ENCODE data around the gene SIGLEC1. TPM values are rescaled to one million over a fixed set of nuclear protein-coding genes. Genes with fewer than 3 reads are reported as not detected.

The SIGLEC1 gene
- total RNA-seq, 6 experiments from 2014 or later: not detected

DNA sequence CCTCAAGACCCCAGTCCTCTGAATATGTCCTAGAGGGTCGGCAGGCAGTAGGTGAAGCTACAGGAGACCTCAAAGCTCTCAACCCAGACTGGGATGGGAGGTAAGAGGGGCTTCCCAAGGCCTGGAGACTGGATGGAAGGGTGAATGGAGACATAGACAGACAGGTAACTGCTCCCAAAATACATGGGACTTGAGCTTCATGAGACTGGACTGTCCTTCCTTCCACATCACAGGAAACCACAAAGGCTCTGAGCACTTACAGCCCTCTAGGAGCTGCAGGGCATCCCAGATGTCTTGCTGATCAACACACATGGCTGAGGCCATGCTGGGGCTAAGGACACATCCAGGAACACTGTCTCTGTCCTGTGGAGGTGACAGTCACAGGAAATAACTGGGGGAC lies 31.6 kb upstream of the SIGLEC1 start:
- H3K9me3 Mint-ChIP-seq: no peaks in the 10 kb centered on the region
- TF ChIP-seq, protein P1, sequence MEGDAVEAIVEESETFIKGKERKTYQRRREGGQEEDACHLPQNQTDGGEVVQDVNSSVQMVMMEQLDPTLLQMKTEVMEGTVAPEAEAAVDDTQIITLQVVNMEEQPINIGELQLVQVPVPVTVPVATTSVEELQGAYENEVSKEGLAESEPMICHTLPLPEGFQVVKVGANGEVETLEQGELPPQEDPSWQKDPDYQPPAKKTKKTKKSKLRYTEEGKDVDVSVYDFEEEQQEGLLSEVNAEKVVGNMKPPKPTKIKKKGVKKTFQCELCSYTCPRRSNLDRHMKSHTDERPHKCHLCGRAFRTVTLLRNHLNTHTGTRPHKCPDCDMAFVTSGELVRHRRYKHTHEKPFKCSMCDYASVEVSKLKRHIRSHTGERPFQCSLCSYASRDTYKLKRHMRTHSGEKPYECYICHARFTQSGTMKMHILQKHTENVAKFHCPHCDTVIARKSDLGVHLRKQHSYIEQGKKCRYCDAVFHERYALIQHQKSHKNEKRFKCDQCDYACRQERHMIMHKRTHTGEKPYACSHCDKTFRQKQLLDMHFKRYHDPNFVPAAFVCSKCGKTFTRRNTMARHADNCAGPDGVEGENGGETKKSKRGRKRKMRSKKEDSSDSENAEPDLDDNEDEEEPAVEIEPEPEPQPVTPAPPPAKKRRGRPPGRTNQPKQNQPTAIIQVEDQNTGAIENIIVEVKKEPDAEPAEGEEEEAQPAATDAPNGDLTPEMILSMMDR (IDR thresholded peaks at IDR 0.05): no peak
- no peak overlapping the region for H3K4me3 Mint-ChIP-seq
- no peak overlapping the region for H3K27ac Mint-ChIP-seq
- no peaks in the 10 kb centered on the region for H3K4me1 Mint-ChIP-seq (ENCODE audit: low read depth)
- DNase-seq: no peak
- H3K27me3 Mint-ChIP-seq (ENCODE audit: insufficient read depth): peaks cover 6% of the 10 kb centered on the region
- H3K36me3 Mint-ChIP-seq (ENCODE audit: low read depth): no peaks in the 10 kb centered on the region

DNA sequence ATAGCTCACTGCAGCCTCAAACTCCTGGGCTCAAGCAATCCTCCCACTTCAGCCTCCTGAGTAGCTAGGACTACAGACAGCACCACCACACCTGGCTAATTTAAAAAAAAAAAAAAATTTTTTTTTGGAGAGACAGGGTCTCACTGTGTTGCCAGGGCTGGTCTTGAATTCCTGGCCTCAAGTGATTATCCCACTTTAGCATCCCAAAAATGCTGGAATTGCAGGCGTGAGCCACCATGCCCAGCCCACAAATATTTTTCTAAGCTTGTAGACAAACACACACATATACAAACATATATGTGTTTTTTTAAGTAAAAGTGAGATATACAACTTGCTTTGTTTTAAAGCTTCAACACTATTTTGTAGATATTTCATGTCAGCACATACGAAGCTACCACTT lies 30.9 kb upstream of the SIGLEC1 start:
- TF ChIP-seq, protein P1 (IDR thresholded peaks at IDR 0.05): no peak
- H3K9me3 Mint-ChIP-seq: no peaks in the 10 kb centered on the region
- no peak overlapping the region for H3K4me3 Mint-ChIP-seq
- no peaks in the 10 kb centered on the region for H3K36me3 Mint-ChIP-seq (ENCODE audit: low read depth)
- no peak overlapping the region for H3K27ac Mint-ChIP-seq
- no peak for DNase-seq
- H3K27me3 Mint-ChIP-seq (ENCODE audit: insufficient read depth): peaks cover 6% of the 10 kb centered on the region
- H3K4me1 Mint-ChIP-seq (ENCODE audit: low read depth): no peaks in the 10 kb centered on the region

DNA sequence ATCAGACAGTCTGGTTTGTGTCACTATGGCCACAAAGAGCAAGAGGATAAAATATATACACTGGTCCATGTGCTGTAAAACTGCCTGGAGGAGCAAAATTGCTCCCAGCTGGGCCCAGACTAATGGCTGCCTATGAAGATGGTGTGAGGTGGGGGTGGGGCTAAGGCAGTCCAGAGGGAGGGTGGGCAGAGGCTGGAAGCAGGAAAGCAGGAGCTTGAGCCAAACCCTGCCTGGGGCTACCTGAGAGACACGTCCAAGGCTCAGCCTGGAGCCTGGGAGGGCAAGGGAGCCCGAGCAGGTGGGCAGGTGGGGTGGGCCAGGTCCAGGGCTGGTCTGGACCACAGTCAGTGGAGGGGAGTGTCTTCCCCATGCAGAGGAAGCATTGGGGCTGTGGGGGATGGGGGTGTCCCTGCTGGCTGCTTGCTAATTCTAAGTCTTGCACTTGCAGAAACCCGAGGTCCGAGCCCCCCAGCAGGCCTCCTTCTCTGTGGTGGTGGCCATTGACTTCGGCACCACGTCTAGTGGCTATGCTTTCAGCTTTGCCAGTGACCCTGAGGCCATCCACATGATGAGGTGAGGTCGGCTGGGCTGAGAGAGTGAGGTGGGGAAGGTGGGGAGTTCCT lies 29.5 kb upstream of the SIGLEC1 start:
- no peak overlapping the region for H3K4me3 Mint-ChIP-seq
- H3K9me3 Mint-ChIP-seq: no peaks in the 10 kb centered on the region
- no peak for DNase-seq
- no peaks in the 10 kb centered on the region for H3K36me3 Mint-ChIP-seq (ENCODE audit: low read depth)
- peaks cover 4% of the 10 kb centered on the region; the same call in 1 of the 2 replicates for H3K27me3 Mint-ChIP-seq (ENCODE audit: insufficient read depth)
- TF ChIP-seq, protein P1 (IDR thresholded peaks at IDR 0.05): no peak
- H3K27ac Mint-ChIP-seq: no peak overlapping the region
- no peaks in the 10 kb centered on the region for H3K4me1 Mint-ChIP-seq (ENCODE audit: low read depth)

DNA sequence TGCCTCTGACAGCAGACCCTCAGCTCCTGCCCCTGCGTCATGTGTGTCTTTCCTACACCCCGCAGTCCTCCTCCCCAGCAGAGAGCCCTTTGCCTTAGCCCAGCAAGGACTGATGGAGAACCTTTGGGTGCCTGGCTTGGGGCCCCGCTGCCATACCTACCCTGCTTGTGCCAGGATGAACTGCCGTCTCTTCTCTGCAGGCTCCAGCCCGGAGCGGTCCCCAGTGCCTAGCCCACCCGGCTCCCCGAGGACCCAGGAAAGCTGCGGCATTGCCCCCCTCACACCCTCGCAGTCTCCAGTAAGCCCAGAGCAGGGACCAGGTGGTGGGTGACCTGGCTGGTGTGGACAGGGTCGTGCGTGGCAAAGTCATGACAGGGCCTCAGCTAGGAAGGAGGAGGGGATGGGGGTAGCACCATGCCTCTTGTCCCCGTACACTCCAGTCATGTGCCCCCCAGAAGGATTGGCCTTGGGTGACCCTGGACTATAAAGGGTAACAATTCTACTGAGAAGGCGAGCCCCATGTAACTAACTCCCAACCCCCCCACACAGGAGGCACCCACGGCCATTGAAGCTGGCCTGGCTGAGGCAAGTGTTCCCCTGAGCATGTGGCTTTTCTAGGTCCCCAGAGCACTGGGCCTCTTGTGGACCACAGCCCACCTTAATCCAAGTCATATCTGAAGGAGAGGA lies 28.4 kb upstream of the SIGLEC1 start:
- Mint-ChIP-seq H3K36me3 (ENCODE audit: low read depth) (no peaks in the 10 kb centered on the region), H3K27ac (no peak overlapping the region), H3K4me3 (no peak overlapping the region), H3K9me3 (no peaks in the 10 kb centered on the region), H3K4me1 (ENCODE audit: low read depth) (no peaks in the 10 kb centered on the region), H3K27me3 (ENCODE audit: insufficient read depth) (peaks cover 9% of the 10 kb centered on the region)
- TF ChIP-seq, protein P1 (IDR thresholded peaks at IDR 0.05): no peak
- DNase-seq: no peak

DNA sequence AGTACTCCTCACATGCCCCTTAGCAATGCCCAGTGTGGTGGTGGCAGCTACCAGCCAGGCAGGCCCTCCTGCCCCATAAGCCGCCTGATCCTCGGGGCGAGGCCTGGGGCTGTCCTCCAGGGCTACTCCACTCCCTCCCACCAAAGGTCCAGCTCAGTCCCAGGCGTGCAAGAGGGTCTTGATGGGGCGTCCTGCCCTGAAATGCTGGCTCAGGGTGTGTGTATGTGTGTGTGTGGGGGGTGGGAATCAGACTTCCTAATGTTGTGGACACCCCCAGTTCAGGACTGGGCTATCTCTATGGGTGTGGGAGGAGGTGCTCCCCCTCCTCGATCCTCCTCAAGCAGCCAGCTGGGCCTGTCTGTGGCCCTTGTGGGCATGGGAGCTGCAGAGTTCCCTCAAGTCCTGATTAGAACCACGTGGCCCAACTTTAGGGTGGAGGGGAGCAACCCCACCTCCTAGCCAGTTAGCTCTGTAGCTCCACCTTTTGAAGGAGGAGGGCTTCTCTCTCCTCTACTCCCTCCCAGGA lies 27.6 kb upstream of the SIGLEC1 start:
- no peaks in the 10 kb centered on the region for H3K4me1 Mint-ChIP-seq (ENCODE audit: low read depth)
- DNase-seq: no peak
- TF ChIP-seq, protein P1 (IDR thresholded peaks at IDR 0.05): no peak
- H3K9me3 Mint-ChIP-seq: no peaks in the 10 kb centered on the region
- no peaks in the 10 kb centered on the region for H3K36me3 Mint-ChIP-seq (ENCODE audit: low read depth)
- H3K27ac Mint-ChIP-seq: no peak overlapping the region
- peaks cover 12% of the 10 kb centered on the region for H3K27me3 Mint-ChIP-seq (ENCODE audit: insufficient read depth)
- no peak overlapping the region for H3K4me3 Mint-ChIP-seq
